ENCODE measurements around the gene RGS3. TPM values are rescaled to one million over a fixed set of nuclear protein-coding genes. Genes with fewer than 3 reads are reported as not detected.

RGS3 gene
- total RNA-seq, 2 experiments from 2014 or later = 22.8 to 32.9 TPM

DNA sequence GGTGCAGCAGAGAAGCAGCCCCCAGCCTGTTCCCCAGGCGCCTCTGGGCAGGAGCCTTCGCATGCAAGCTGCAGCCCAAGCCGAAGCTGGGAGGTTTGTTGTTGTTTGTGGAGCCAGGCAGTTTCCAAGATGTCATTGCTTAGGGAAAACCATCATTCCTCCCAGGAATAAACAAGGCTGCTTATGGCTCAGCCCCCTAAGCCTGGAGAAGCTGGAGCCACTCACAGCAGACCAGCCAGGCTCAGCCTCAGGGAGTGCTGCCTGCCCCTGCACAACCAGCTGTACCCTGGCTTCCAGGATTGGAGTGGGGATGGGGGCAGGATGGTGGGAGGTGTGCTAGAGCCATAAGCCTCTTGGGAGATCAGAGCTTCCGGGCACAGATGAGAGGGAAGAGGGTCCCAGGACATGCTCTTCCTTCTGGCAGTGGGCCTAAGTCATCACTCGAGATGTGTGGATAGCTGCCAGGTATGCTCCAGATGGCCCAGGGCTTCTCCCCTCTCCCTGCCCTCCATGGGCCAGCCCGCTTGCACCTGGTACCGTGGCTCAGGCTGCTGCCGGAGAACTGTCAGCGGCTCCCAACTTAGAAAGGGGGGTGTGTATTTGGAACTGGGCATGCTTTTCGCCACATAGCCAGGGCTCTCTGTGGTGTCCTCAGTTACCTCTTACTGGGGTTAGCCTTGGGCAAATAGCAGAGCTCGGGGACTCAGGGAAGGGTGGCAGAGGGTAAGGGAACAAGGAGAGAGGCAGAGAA, 105.2 kb downstream of the RGS3 start:
- Histone ChIP-seq H3K9me3 (ENCODE audit: low read length) (no peaks in the 10 kb centered on the region), H3K27ac (ENCODE audit: low read depth, low read length, poor library complexity, severe bottlenecking) (no peak overlapping the region), H3K79me2 (ENCODE audit: insufficient read depth, low read depth, low read length) (no peaks in the 10 kb centered on the region), H3K36me3 (ENCODE audit: insufficient read depth, low read length) (no peaks in the 10 kb centered on the region), H3K4me2 (ENCODE audit: low read length) (no peak overlapping the region), H4K20me1 (ENCODE audit: insufficient read depth, low read length) (no peaks in the 10 kb centered on the region), H2AFZ (ENCODE audit: low read length) (no peak overlapping the region), H3K4me3 (ENCODE audit: low read depth, low read length, poor library complexity, severe bottlenecking) (no peak overlapping the region), H3K9me2 (ENCODE audit: insufficient read depth, low read length) (no peaks in the 10 kb centered on the region), H3K4me1 (ENCODE audit: insufficient read depth, low read length, poor library complexity, severe bottlenecking) (peaks cover 20% of the 10 kb centered on the region)
- intact Hi-C loops (cut with micrococcal nuclease; ENCODE audit: unreplicated experiment) = no loop called here
- BruUV-seq (replicated peaks) = no TSS peak
- ChIA-PET POLR2A (no interaction called here), CTCF (ENCODE audit: unreplicated experiment) (no interaction called here)
- DNase-seq (ENCODE audit: low spot score) = no peak
- no peak for TF ChIP-seq EZH2phosphoT487 (IDR thresholded peaks at IDR 0.05; ENCODE audit: borderline replicate concordance, low read depth, low read length)
- TF ChIP-seq, protein P1, sequence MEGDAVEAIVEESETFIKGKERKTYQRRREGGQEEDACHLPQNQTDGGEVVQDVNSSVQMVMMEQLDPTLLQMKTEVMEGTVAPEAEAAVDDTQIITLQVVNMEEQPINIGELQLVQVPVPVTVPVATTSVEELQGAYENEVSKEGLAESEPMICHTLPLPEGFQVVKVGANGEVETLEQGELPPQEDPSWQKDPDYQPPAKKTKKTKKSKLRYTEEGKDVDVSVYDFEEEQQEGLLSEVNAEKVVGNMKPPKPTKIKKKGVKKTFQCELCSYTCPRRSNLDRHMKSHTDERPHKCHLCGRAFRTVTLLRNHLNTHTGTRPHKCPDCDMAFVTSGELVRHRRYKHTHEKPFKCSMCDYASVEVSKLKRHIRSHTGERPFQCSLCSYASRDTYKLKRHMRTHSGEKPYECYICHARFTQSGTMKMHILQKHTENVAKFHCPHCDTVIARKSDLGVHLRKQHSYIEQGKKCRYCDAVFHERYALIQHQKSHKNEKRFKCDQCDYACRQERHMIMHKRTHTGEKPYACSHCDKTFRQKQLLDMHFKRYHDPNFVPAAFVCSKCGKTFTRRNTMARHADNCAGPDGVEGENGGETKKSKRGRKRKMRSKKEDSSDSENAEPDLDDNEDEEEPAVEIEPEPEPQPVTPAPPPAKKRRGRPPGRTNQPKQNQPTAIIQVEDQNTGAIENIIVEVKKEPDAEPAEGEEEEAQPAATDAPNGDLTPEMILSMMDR (conservative IDR thresholded peaks at IDR 0.05; ENCODE audit: low read length) = no peak

DNA sequence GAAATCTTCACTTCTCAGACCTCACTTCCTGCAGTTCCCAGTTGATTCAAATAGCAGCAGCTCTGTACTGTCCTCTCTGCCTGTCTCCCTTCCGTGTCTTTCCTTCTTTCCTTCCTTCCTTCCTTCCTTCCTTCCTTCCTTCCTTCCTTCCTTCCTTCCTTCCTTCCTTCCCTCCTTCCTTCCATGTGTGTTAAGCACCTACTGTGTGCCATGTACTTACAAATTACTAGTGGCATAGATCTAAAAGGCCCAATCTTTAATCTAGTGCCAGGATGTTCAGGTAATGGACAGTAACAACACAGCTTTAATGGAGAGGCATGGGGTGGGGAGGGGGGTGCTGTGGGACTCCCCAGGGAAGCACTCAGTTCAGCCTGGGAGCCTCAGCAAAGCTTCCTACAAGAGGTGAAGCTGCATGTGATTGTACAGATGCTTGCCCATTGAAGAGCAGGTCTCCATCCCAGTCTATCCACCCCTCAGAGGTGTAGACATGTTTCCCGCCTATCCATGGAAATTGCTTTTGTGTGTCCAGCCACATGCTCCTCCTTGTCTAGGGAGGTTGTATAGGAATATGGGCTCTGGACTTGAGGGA, 106.0 kb downstream of the RGS3 start:
- H3K27ac ChIP-seq (ENCODE audit: low read depth, low read length, poor library complexity, severe bottlenecking) = no peak overlapping the region
- no peak for DNase-seq (ENCODE audit: low spot score)
- CTCF ChIA-PET (ENCODE audit: unreplicated experiment) = interaction anchor here (0.5 kb wide), 1 partner anchor 44 kb away, joined by 3 read pairs; no protein-coding TSS in a partner anchor
- no peaks in the 10 kb centered on the region for H3K36me3 ChIP-seq (ENCODE audit: insufficient read depth, low read length)
- H3K4me2 ChIP-seq (ENCODE audit: low read length) = no peak overlapping the region
- H3K4me3 ChIP-seq (ENCODE audit: low read depth, low read length, poor library complexity, severe bottlenecking) = no peak overlapping the region
- POLR2A ChIA-PET = no interaction called here
- no peaks in the 10 kb centered on the region for H4K20me1 ChIP-seq (ENCODE audit: insufficient read depth, low read length)
- H3K4me1 ChIP-seq (ENCODE audit: insufficient read depth, low read length, poor library complexity, severe bottlenecking) = peaks cover 28% of the 10 kb centered on the region
- no TSS peak for BruUV-seq (replicated peaks)
- no peak overlapping the region for H2AFZ ChIP-seq (ENCODE audit: low read length)
- H3K9me2 ChIP-seq (ENCODE audit: insufficient read depth, low read length) = no peaks in the 10 kb centered on the region
- H3K79me2 ChIP-seq (ENCODE audit: insufficient read depth, low read depth, low read length) = no peaks in the 10 kb centered on the region
- TF ChIP-seq EZH2phosphoT487 (IDR thresholded peaks at IDR 0.05; ENCODE audit: borderline replicate concordance, low read depth, low read length) = no peak
- intact Hi-C loops (cut with micrococcal nuclease; ENCODE audit: unreplicated experiment) = no loop called here
- no peaks in the 10 kb centered on the region for H3K9me3 ChIP-seq (ENCODE audit: low read length)

DNA sequence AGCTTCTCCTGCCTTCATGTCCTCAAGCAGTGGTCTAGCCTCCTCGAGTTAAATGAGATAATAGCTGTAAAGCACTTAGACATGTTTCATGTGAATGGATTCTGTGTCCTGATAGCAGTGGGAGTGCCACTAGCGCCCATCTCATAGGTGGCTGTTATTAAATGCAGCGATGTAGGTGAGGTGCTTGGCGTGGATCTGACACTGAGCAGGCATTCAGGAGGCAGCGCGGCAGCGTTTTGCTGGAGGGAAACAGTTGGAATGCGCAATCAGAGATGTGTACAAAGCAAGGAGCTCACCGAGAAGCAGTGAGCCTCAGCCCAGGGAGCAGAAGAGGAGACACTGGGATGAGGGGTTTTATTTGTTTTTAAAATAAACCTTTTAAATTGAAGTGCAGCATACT, 106.6 kb downstream of the RGS3 start:
- no peak for TF ChIP-seq EZH2phosphoT487 (IDR thresholded peaks at IDR 0.05; ENCODE audit: borderline replicate concordance, low read depth, low read length)
- TF ChIP-seq, protein P1 (conservative IDR thresholded peaks at IDR 0.05; ENCODE audit: low read length) = no peak
- Histone ChIP-seq H2AFZ (ENCODE audit: low read length) (no peak overlapping the region), H3K4me3 (ENCODE audit: low read depth, low read length, poor library complexity, severe bottlenecking) (no peak overlapping the region), H3K4me1 (ENCODE audit: insufficient read depth, low read length, poor library complexity, severe bottlenecking) (peaks cover 31% of the 10 kb centered on the region), H4K20me1 (ENCODE audit: insufficient read depth, low read length) (no peaks in the 10 kb centered on the region), H3K9me2 (ENCODE audit: insufficient read depth, low read length) (no peaks in the 10 kb centered on the region), H3K79me2 (ENCODE audit: insufficient read depth, low read depth, low read length) (no peaks in the 10 kb centered on the region), H3K4me2 (ENCODE audit: low read length) (no peak overlapping the region), H3K9me3 (ENCODE audit: low read length) (no peaks in the 10 kb centered on the region), H3K36me3 (ENCODE audit: insufficient read depth, low read length) (no peaks in the 10 kb centered on the region), H3K27ac (ENCODE audit: low read depth, low read length, poor library complexity, severe bottlenecking) (no peak overlapping the region)
- no TSS peak for BruUV-seq (replicated peaks)
- no peak for DNase-seq (ENCODE audit: low spot score)
- intact Hi-C loops (cut with micrococcal nuclease; ENCODE audit: unreplicated experiment) = no loop called here
- POLR2A ChIA-PET = no interaction called here
- CTCF ChIA-PET (ENCODE audit: unreplicated experiment) = interaction anchor here (0.5 kb wide), 1 partner anchor 45 kb away, joined by 3 read pairs; no protein-coding TSS in a partner anchor
